Activated naive CD8-positive, alpha-beta T cell treated with anti-CD3 and anti-CD28 coated beads, Interleukin-2, amount 10 ng/mL, durations not matched to agents 7 days and 5 days (primary cell): ENCODE data around the gene ZNF432. TPM values are rescaled to one million over a fixed set of nuclear protein-coding genes. Genes with fewer than 3 reads are reported as not detected.

Experiments
- ATAC-seq: fragments of 150-1000 bp; cut with Tn5 transposase; one replicate; pipeline ENCODE4 v1.10.0; 2021; ENCODE audit warnings: low read depth, moderate library complexity
- POLR2A ChIA-PET: fragments of 350-600 bp; sonication (Branson Sonifier 250); formaldehyde crosslinking; loops from one replicate; lab custom pipeline; 2021; ENCODE audit warnings: antibody characterized with exemption; lab: Charles Lee
- DNase-seq: peaks from one replicate; pipeline ENCODE4 v3.0.0; 2021
- H3K27ac Mint-ChIP-seq: one replicate; pipeline ENCODE4 v1.8.0; 2022; ENCODE audit warnings: mild to moderate bottlenecking, mixed read lengths
- H3K27me3 Mint-ChIP-seq: one replicate; pipeline ENCODE4 v1.8.0; 2022; ENCODE audit warnings: mild to moderate bottlenecking, moderate library complexity, mixed read lengths
- H3K36me3 Mint-ChIP-seq: one replicate; pipeline ENCODE4 v1.8.0; 2021; ENCODE audit warnings: mild to moderate bottlenecking, mixed read lengths
- H3K4me1 Mint-ChIP-seq: one replicate; pipeline ENCODE4 v1.8.0; 2021; ENCODE audit warnings: mixed read lengths
- H3K4me3 Mint-ChIP-seq: one replicate; pipeline ENCODE4 v1.8.0; 2022; ENCODE audit warnings: mild to moderate bottlenecking, moderate library complexity, mixed read lengths
- H3K9me3 Mint-ChIP-seq: one replicate; pipeline ENCODE4 v1.8.0; 2021; ENCODE audit warnings: mixed read lengths
- total RNA-seq, 2 experiments: library from RNA; stranded (reverse); gene quantifications; one replicate each; pipeline ENCODE4 v1.2.3, GENCODE V29; 2021

Gene ZNF432
- total RNA-seq, 2 experiments from 2014 or later, result 18.3 to 23.8 TPM

DNA sequence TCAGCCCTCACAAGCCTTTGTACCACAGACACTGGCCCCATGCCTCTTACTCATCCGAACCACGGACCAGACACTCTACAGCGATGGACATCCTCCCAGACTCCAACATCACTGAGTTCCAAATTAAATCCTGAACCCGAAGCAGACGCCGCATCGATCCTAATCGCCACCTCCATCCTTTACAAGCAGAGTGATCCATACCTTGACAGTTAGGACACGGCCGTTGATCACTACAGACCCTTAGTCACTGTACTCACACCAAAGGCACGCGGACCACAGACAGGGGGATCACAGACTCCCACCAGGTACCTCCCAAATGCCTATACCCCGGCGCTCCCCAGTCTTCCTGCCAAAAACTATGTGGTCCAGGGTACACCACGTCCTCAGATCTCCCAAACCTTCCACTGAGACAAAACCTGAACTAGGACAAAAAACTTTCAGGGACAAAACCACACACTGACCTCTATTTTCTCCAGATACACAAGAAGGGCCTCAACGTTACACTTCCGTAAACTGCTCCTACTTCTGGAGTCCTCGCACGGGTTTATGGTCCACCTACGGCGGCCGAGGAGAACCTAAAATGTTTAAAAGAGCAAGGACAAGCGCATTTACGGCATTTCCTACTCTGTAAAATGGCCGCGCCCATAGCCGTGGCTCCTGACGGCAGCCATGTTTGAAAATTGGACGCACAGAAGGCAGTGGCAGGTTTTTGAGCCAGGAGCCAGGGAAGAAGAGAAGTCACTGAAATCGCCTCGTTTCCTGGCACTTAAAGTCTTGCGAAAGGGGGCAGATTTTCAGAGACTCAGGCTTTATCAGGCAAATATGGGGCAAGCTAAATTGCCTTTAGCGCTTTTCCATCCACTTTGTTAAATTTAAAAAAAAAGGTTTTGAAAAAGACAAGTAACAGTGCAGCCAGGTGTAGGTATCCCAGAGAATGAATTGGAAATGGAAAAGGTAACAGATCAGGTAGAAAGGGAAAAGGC lies 62.0 kb downstream of the ZNF432 start, which contains the start of gene ZNF350:
Gene ZNF350, minus strand, starts transcription at position 532 of the 983 bp plus-strand sequence. CDS start 12,480 bp downstream, outside the sequence.
- DNase-seq, result peak; percentile 79
- peak within 1 kb of the TSS; percentile 88 for H3K4me3 Mint-ChIP-seq
- H3K27ac Mint-ChIP-seq, result peak within 1 kb of the TSS; percentile 91
- peaks cover 6% of the 10 kb centered on the region for H3K4me1 Mint-ChIP-seq
- peaks cover 41% of the 10 kb centered on the region for H3K36me3 Mint-ChIP-seq
- peak; percentile 96 for ATAC-seq
- H3K9me3 Mint-ChIP-seq, result peaks cover 37% of the 10 kb centered on the region
- no peaks in the 10 kb centered on the region for H3K27me3 Mint-ChIP-seq
- POLR2A ChIA-PET, result no interaction called here

GRCh38 chr19:51983361-51983760 lies 65.3 kb downstream of the ZNF432 start:
- Mint-ChIP-seq H3K27ac (no peak overlapping the region), H3K36me3 (peaks cover 67% of the 10 kb centered on the region), H3K4me1 (peaks cover 11% of the 10 kb centered on the region), H3K27me3 (no peaks in the 10 kb centered on the region), H3K4me3 (no peak overlapping the region), H3K9me3 (peaks cover 38% of the 10 kb centered on the region)
- POLR2A ChIA-PET, result interaction anchor here (0.7 kb wide), 1 partner anchor 25 kb away, joined by 3 read pairs; the partner anchor contains the start of gene ZNF615
- DNase-seq (no peak), ATAC-seq (no peak)

Other genes with a start within 250 kb of the ZNF432 start
- gene ZNF577, start 160.9 kb downstream of the ZNF432 start, total RNA-seq, result 10 to 100 TPM; 13.6 to 14.0 TPM
- gene ZNF649, start 143.8 kb downstream of the ZNF432 start, total RNA-seq, result 10 to 100 TPM; 19.7 to 21.1 TPM
- 1 to 10 TPM; 6.5 to 8.4 TPM for gene ZNF613, start 121.4 kb downstream of the ZNF432 start, total RNA-seq
- 10 to 100 TPM; 23.8 to 24.0 TPM for gene ZNF350, start 62.0 kb downstream of the ZNF432 start, total RNA-seq
- 10 to 100 TPM; 14.1 to 19.7 TPM for gene ZNF615, start 40.6 kb downstream of the ZNF432 start, total RNA-seq
- gene ZNF614, start 20.5 kb downstream of the ZNF432 start, total RNA-seq, result 10 to 100 TPM; 11.6 to 12.7 TPM
- gene ZNF841, start 46.9 kb upstream of the ZNF432 start, total RNA-seq, result 10 to 100 TPM; 38.4 to 38.6 TPM
- gene ZNF616, start 91.1 kb upstream of the ZNF432 start, total RNA-seq, result 10 to 100 TPM; 12.1 to 13.3 TPM
- 10 to 100 TPM; 25.8 to 29.2 TPM for gene ZNF836, start 122.8 kb upstream of the ZNF432 start, total RNA-seq
- 100 to 1,000 TPM; 184 to 187 TPM for gene PPP2R1A, start 141.2 kb upstream of the ZNF432 start, total RNA-seq
- 10 to 100 TPM; 37.1 to 38.7 TPM for gene ZNF766, start 220.7 kb upstream of the ZNF432 start, total RNA-seq
- 10 to 100 TPM; 19.5 to 21.5 TPM for gene ZNF480, start 248.3 kb upstream of the ZNF432 start, total RNA-seq